Activated CD4-positive, alpha-beta T cell treated with anti-CD3 and anti-CD28 coated beads, Interleukin-2, amount 50 U/mL, for 4 hours (primary cell): Measurements from ENCODE around the gene ZSCAN32.

Experiments
- DNase-seq, 2 experiments: peaks; one replicate each; pipeline ENCODE4 v3.0.0-alpha.2; 2020

The ZSCAN32 gene

DNA sequence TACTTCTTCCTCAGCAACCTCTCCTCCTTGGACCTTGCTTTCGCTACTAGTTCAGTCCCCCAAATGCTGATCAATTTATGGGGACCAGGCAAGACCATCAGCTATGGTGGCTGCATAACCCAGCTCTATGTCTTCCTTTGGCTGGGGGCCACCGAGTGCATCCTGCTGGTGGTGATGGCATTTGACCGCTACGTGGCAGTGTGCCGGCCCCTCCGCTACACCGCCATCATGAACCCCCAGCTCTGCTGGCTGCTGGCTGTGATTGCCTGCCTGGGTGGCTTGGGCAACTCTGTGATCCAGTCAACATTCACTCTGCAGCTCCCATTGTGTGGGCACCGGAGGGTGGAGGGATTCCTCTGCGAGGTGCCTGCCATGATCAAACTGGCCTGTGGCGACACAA lies 44.7 kb downstream of the ZSCAN32 start:
- DNase-seq: no peak

GRCh38 chr16:3355589-3355988 lies 45.2 kb downstream of the ZSCAN32 start, which contains the start of gene OR2C1:
Gene OR2C1, plus strand, starts transcription at chr16:3355889. Its CDS starts 52 bp downstream, at chr16:3355941.
- no peak for DNase-seq

DNA sequence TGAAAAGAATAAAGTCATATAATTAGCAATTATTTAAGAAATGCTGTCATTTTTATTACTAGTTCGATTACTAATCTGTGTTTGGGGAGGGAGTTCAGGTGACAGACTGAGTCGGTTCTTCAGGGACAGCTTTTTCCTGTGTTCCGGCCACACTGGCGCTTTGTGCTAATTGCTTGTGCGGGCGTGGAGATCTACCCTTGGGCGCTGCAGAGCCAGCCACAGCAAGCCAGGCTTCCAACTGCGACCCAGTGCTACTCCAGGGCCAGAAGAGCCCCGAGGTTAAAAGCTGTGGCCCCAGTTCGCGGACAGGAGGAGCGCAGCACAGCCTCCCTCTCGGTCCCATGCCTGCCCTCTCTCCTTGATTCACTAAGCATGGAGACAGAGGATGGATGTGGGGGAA lies 51.6 kb downstream of the ZSCAN32 start:
- no peak for DNase-seq

DNA sequence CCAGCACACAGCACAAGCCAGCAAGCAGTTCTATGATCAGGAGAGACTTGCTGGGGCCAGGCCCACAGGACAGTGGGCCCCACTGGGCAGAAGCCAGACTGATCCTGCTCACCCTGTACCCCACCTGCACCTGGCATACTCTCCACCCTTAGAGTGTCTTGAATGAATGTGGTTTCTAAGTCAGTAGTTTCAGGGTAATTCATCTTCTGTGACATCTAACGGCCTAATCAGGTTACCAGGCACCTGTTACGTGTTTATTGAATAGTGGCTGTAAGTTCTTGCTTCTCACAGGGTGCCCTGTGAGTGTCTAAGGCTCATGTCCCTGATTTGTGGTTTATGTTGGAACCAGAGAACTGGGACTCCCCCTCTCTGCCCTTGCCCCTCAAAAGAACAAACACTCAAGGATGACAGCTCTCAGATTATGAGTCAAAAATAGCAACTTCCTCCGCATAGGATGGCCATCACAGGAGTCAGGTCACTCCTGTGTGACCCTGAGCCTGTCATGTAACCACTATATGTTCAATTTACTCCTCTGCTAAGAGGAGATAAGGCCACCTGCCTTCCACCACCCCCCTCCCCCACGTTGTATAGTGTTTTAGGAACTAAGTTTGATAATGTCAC lies 52.1 kb downstream of the ZSCAN32 start:
- no peak for DNase-seq

DNA sequence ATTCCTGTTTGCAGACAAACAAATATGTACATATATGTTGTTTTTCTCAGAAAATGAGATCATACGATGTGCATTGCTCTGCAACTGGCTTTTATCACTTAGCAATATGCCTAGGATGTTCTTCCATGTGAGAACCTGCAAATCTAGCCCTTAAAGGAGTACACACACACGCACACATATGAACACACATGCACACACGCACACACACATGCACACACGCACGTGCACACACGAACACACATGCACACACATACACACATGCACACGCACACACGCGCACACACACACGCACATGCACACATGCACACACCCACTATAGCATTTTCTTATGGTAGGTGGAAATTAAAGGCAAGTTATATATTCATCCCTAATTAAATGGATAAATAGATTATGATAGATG lies 53.2 kb downstream of the ZSCAN32 start:
- no peak for DNase-seq

DNA sequence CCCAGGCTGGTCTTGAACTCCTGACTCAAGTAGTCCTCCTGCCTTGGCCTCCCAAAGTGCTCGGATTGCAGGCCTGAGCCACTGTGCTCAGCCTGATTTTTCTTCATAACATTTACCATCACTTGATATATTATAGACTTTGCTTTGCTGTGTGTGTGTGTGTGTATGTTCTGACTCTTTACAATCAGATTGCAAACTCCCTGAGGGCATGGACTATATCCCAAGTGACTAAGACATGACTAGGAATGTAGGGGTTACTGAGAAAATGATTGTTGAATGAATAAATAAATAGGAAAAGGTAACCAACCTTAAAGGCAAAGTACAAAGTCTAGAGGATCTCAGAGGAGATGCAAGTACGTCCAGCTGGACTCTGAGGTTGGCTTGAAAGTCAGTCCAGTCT lies 54.8 kb downstream of the ZSCAN32 start:
- no peak for DNase-seq
